A673 (cell line): ENCODE data around the gene SOX15. TPM values are rescaled to one million over a fixed set of nuclear protein-coding genes. Genes with fewer than 3 reads are reported as not detected.

ENCODE experiments used
- BruUV-seq: library from RNA; stranded (reverse); fragments of 400-500 nt; replicated peaks from 2 replicates; lab custom pipeline; 2021; lab: Mats Ljungman, UMichigan
- CTCF ChIA-PET: fragments of 300-600 bp; sonication (Branson Sonifier 250); formaldehyde crosslinking; loops from one replicate; lab custom pipeline; 2022; ENCODE audit warnings: antibody characterized with exemption; lab: Charles Lee
- POLR2A ChIA-PET: fragments of 300-600 bp; sonication (Branson Sonifier 250); formaldehyde crosslinking; loops from one replicate; lab custom pipeline; 2022; ENCODE audit warnings: antibody characterized with exemption; ENCODE audit not compliant: low non-redundant PET; lab: Charles Lee
- DNase-seq: peaks from one replicate; pipeline ENCODE4 v3.0.0-alpha.2; 2015; ENCODE audit warnings: low spot score
- H3K27ac ChIP-seq: fragments of 200-600 bp; sonication (generic); 2 replicates; pipeline ENCODE4 v1.5.1; 2016; ENCODE audit warnings: mixed run types, low read depth, mild to moderate bottlenecking, mixed read lengths, antibody characterized with exemption, low read length; ENCODE audit not compliant: poor library complexity, severe bottlenecking
- H3K27me3 ChIP-seq: fragments of 200-600 bp; sonication (generic); replicated peaks from 2 replicates; pipeline ENCODE4 v1.6.1; 2017; ENCODE audit warnings: mixed run types, low read depth, mild to moderate bottlenecking, mixed read lengths, antibody characterized with exemption, low read length; ENCODE audit not compliant: insufficient read depth, poor library complexity
- H3K36me3 ChIP-seq: fragments of 200-600 bp; sonication (generic); 2 replicates; pipeline ENCODE4 v1.6.1; 2016; ENCODE audit warnings: mixed run types, mild to moderate bottlenecking, mixed read lengths, antibody characterized with exemption, low read length; ENCODE audit not compliant: insufficient read depth, poor library complexity, severe bottlenecking
- H3K4me1 ChIP-seq: fragments of 200-600 bp; sonication (generic); 2 replicates; pipeline ENCODE4 v1.6.1; 2017; ENCODE audit warnings: mixed run types, mild to moderate bottlenecking, mixed read lengths, antibody characterized with exemption, low read length; ENCODE audit not compliant: insufficient read depth, poor library complexity, severe bottlenecking
- H3K4me3 ChIP-seq: fragments of 200-600 bp; sonication (generic); 2 replicates; pipeline ENCODE4 v1.5.1; 2016; ENCODE audit warnings: low read depth, mixed run types, mild to moderate bottlenecking, mixed read lengths, low read length; ENCODE audit not compliant: poor library complexity, severe bottlenecking
- H3K9me3 ChIP-seq: fragments of 200-600 bp; sonication (generic); 2 replicates; pipeline ENCODE4 v1.6.1; 2016; ENCODE audit warnings: mixed run types, low read depth, mild to moderate bottlenecking, mixed read lengths, antibody characterized with exemption, low read length; ENCODE audit not compliant: poor library complexity, severe bottlenecking
- EZH2 ChIP-seq: fragments of 200-600 bp; sonication (generic); IDR thresholded peaks from 2 replicates; pipeline ENCODE4 v1.6.1; 2017; ENCODE audit warnings: borderline replicate concordance, low read depth, mild to moderate bottlenecking, mixed read lengths, antibody characterized with exemption, low read length; ENCODE audit not compliant: poor library complexity, severe bottlenecking
- intact Hi-C: fragments of 100-400 bp; cut with micrococcal nuclease; formaldehyde crosslinking; loops from one replicate; pipeline ENCODE4 v1.10.0; 2022; ENCODE audit not compliant: unreplicated experiment
- total RNA-seq: library from RNA; stranded (reverse); gene quantifications from 2 replicates; pipeline ENCODE4 v1.2.3, GENCODE V29; 2021
- TF ChIP-seq, protein P1 (sequence below): fragments of 300-800, 200-600 bp; sonication (generic); conservative IDR thresholded peaks from 2 replicates; pipeline ENCODE4 v1.5.1; 2017; ENCODE audit warnings: low read depth, mild to moderate bottlenecking, antibody characterized with exemption, low read length, moderate library complexity, mixed read lengths

The SOX15 gene
- total RNA-seq, 1 experiment from 2014 or later: 1.3 TPM

GRCh38 chr17:7579834-7580603, 9.9 kb downstream of the SOX15 start:
- Histone ChIP-seq H3K9me3 (no peaks in the 10 kb centered on the region), H3K27me3 (no peaks in the 10 kb centered on the region), H3K4me3 (no peak overlapping the region), H3K4me1 (peaks cover 61% of the 10 kb centered on the region), H3K36me3 (peaks cover 53% of the 10 kb centered on the region), H3K27ac (peak overlapping the region; percentile 74)
- no peak for DNase-seq
- TF ChIP-seq EZH2: no peak
- TF ChIP-seq, protein P1, sequence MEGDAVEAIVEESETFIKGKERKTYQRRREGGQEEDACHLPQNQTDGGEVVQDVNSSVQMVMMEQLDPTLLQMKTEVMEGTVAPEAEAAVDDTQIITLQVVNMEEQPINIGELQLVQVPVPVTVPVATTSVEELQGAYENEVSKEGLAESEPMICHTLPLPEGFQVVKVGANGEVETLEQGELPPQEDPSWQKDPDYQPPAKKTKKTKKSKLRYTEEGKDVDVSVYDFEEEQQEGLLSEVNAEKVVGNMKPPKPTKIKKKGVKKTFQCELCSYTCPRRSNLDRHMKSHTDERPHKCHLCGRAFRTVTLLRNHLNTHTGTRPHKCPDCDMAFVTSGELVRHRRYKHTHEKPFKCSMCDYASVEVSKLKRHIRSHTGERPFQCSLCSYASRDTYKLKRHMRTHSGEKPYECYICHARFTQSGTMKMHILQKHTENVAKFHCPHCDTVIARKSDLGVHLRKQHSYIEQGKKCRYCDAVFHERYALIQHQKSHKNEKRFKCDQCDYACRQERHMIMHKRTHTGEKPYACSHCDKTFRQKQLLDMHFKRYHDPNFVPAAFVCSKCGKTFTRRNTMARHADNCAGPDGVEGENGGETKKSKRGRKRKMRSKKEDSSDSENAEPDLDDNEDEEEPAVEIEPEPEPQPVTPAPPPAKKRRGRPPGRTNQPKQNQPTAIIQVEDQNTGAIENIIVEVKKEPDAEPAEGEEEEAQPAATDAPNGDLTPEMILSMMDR: no peak
- BruUV-seq: no TSS peak
- CTCF ChIA-PET: interaction anchor here (2.0 kb wide), 1 partner anchor 9 kb away, joined by 6 read pairs; no protein-coding TSS in a partner anchor
- POLR2A ChIA-PET: interaction anchor here (0.6 kb wide), 1 partner anchor 72 kb away, joined by 5 read pairs; no protein-coding TSS in a partner anchor
- intact Hi-C loops: loop anchor here (5.0 kb wide), 2 partner anchors 107 to 307 kb away; partner anchors contain the start of genes CHD3, TP53 and WRAP53

GRCh38 chr17:7579001-7579833, 10.7 kb downstream of the SOX15 start, which contains the start of gene CD68:
Gene CD68 (plus strand): TSS chr17:7579638. CDS start chr17:7579678, 40 bp downstream.
- no peak within 1 kb of the TSS for H3K4me3 ChIP-seq
- peaks cover 61% of the 10 kb centered on the region for H3K36me3 ChIP-seq
- peaks cover 64% of the 10 kb centered on the region for H3K4me1 ChIP-seq
- H3K9me3 ChIP-seq: no peaks in the 10 kb centered on the region
- no peak for TF ChIP-seq EZH2
- TF ChIP-seq, protein P1: no peak
- CTCF ChIA-PET: interaction anchor here (2.0 kb wide), 1 partner anchor 10 kb away, joined by 6 read pairs; no protein-coding TSS in a partner anchor
- BruUV-seq: no TSS peak
- peak within 1 kb of the TSS; percentile 74 for H3K27ac ChIP-seq
- intact Hi-C loops: no loop called here
- no peaks in the 10 kb centered on the region for H3K27me3 ChIP-seq
- DNase-seq: peak; percentile 88
- POLR2A ChIA-PET: no interaction called here

DNA sequence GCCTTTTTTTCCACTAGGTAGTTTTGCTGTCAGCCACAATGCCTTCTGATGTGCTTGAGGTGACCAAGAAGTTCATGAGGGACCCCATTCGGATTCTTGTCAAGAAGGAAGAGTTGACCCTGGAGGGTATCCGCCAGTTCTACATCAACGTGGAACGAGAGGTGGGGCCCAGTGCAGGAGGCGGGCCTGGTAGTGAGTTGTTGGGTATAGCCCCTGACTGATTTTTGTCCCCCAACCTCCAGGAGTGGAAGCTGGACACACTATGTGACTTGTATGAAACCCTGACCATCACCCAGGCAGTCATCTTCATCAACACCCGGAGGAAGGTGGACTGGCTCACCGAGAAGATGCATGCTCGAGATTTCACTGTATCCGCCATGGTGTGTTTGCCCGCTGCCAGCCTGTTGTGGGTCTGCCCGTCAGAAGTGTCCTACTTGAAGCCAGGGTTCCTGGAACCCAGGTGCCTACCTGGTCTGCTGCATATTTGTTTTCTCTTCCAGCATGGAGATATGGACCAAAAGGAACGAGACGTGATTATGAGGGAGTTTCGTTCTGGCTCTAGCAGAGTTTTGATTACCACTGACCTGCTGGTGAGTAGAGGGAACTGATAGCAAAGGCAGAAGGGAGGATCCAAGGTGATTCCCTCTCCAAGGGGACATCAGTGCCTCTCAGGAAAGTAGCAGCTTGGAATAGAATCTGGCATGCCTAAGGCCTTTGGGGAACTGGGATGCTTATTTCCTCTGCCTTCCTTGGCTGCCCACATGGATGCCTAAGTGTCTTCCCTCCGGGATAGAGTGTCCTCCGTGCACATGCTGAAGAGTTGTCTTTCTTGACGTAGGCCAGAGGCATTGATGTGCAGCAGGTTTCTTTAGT, 12.3 kb downstream of the SOX15 start:
- ChIA-PET CTCF (interaction anchor here (0.9 kb wide), 1 partner anchor 17 kb away, joined by 3 read pairs; no protein-coding TSS in a partner anchor), POLR2A (no interaction called here)
- Histone ChIP-seq H3K4me1 (peaks cover 56% of the 10 kb centered on the region), H3K4me3 (no peak overlapping the region), H3K27ac (no peak overlapping the region), H3K27me3 (no peaks in the 10 kb centered on the region), H3K36me3 (peaks cover 73% of the 10 kb centered on the region), H3K9me3 (no peaks in the 10 kb centered on the region)
- TSS peak; percentile 14 for BruUV-seq
- intact Hi-C loops: no loop called here
- no peak for DNase-seq
- TF ChIP-seq EZH2: no peak
